HepG2 (cell line): ENCODE data around the gene TMEM95. TPM values are rescaled to one million over a fixed set of nuclear protein-coding genes. Genes with fewer than 3 reads are reported as not detected.

Experiments
- FOXK1 ChIP-seq: sonication (generic); formaldehyde crosslinking; IDR thresholded peaks from 2 replicates; pipeline ENCODE4 v1.4.0; 2020; ENCODE audit warnings: low read depth, missing genetic modification reagents, borderline replicate concordance
- GATAD2A ChIP-seq: IDR thresholded peaks from 2 replicates; pipeline ENCODE4 v1.6.1; 2016
- GRHL1 ChIP-seq: sonication (generic); formaldehyde crosslinking; conservative IDR thresholded peaks from 2 replicates; pipeline ENCODE4 v1.8.0; 2022; ENCODE audit warnings: missing genetic modification reagents
- HNF1B ChIP-seq: sonication (generic); formaldehyde crosslinking; IDR thresholded peaks from 2 replicates; pipeline ENCODE4 v1.5.1; 2020; ENCODE audit warnings: mild to moderate bottlenecking, moderate library complexity, missing genetic modification reagents
- KAT7 ChIP-seq: IDR thresholded peaks from 2 replicates; pipeline ENCODE4 v1.6.1; 2018; ENCODE audit warnings: borderline replicate concordance, missing compliant biosample characterization
- NAIF1 ChIP-seq: sonication (generic); formaldehyde crosslinking; IDR thresholded peaks from 2 replicates; pipeline ENCODE4 v1.5.0; 2020; ENCODE audit warnings: mild to moderate bottlenecking, missing genetic modification reagents, borderline replicate concordance
- NRL ChIP-seq: sonication (generic); formaldehyde crosslinking; IDR thresholded peaks from 2 replicates; pipeline ENCODE4 v1.5.0; 2020; ENCODE audit warnings: missing genetic modification reagents, mild to moderate bottlenecking, moderate library complexity, borderline replicate concordance
- PCBP1 ChIP-seq: fragments of 200-400 bp; formaldehyde crosslinking; IDR thresholded peaks from 2 replicates; pipeline ENCODE4 v1.6.1; 2017; ENCODE audit warnings: mild to moderate bottlenecking, low read depth, low read length, borderline replicate concordance
- RAD21 ChIP-seq: fragments of 450-650 bp; formaldehyde crosslinking; IDR thresholded peaks from 2 replicates; pipeline ENCODE4 v1.5.0; 2020; ENCODE audit warnings: mild to moderate bottlenecking
- RERE ChIP-seq: IDR thresholded peaks from 2 replicates; pipeline ENCODE4 v1.6.1; 2016; ENCODE audit warnings: low read depth, missing genetic modification reagents, missing compliant biosample characterization
- SAP130 ChIP-seq: IDR thresholded peaks from 2 replicates; pipeline ENCODE4 v1.6.1; 2016; ENCODE audit warnings: low read depth
- SETDB1 ChIP-seq: sonication (generic); formaldehyde crosslinking; IDR thresholded peaks from 2 replicates; pipeline ENCODE4 v1.5.1; 2020; ENCODE audit warnings: missing genetic modification reagents, mild to moderate bottlenecking, borderline replicate concordance
- TFAP4 ChIP-seq: sonication (generic); IDR thresholded peaks from 2 replicates; pipeline ENCODE4 v1.6.1; 2016; ENCODE audit warnings: low read depth, borderline replicate concordance
- ZBTB8A ChIP-seq: sonication (generic); formaldehyde crosslinking; IDR thresholded peaks from 2 replicates; pipeline ENCODE4 v1.4.0; 2020; ENCODE audit warnings: mild to moderate bottlenecking, low read depth, missing genetic modification reagents, borderline replicate concordance
- ZMYM4 ChIP-seq: sonication (generic); formaldehyde crosslinking; IDR thresholded peaks from 2 replicates; pipeline ENCODE4 v1.8.1; 2023; ENCODE audit warnings: mild to moderate bottlenecking, missing genetic modification reagents
- ZNF704 ChIP-seq: sonication (generic); formaldehyde crosslinking; IDR thresholded peaks from 2 replicates; pipeline ENCODE4 v1.8.1; 2023; ENCODE audit warnings: mild to moderate bottlenecking, inconsistent platforms, moderate library complexity, missing genetic modification reagents, borderline replicate concordance
- ZNF749 ChIP-seq: sonication (generic); formaldehyde crosslinking; IDR thresholded peaks from 2 replicates; pipeline ENCODE4 v1.8.0; 2022; ENCODE audit warnings: mild to moderate bottlenecking, missing genetic modification reagents, moderate library complexity, borderline replicate concordance
- ZNF879 ChIP-seq: sonication (generic); formaldehyde crosslinking; IDR thresholded peaks from 2 replicates; pipeline ENCODE4 v1.8.1; 2023; ENCODE audit warnings: missing genetic modification reagents
- polyA plus RNA-seq, 8 experiments: library from polyadenylated mRNA; depleted of rRNA in 3 of 8; stranded (reverse) in 7 of 8; unstranded in 1 of 8; fragments of >200 nt; fragmentation: Illumina TruSeq in 4 of 8; extraction: Trizol in 4 of 8; gene quantifications; 2 replicates each; pipeline versions ENCODE4 v1.2.1 to v1.2.3, GENCODE V29; 2011 to 2016; ENCODE audit warnings: low read depth in 4 of 8, missing spikeins in 1 of 8, mixed read lengths in 1 of 8; ENCODE audit not compliant: insufficient read depth in 1 of 8
- total RNA-seq, 5 experiments: library from RNA; depleted of rRNA; stranded (reverse); fragments of >200 nt; fragmentation: Illumina TruSeq; extraction: Trizol; gene quantifications; 2 replicates each; pipeline ENCODE4 v1.2.3, GENCODE V29; 2016; ENCODE audit warnings: low read depth in 1 of 5

The TMEM95 gene
- total and polyA plus RNA-seq, 2 of the 13 experiments (the other 11 are each of a cell fraction or from before 2014, with no cell fraction given): not detected

- no peak for TF ChIP-seq ZBTB8A (CRISPR knock-in tag)
- TF ChIP-seq PCBP1: no peak
- TF ChIP-seq ZNF704 (CRISPR knock-in tag): peak; percentile 38; the same call in 1 of the 2 replicates
- no peak; the same call in 1 of the 2 replicates for TF ChIP-seq RERE (CRISPR knock-in tag)
- TF ChIP-seq SAP130: peak; percentile 91
- TF ChIP-seq ZNF749 (CRISPR knock-in tag): no peak
- TF ChIP-seq KAT7: no peak
- peak; percentile 88 for TF ChIP-seq HNF1B (CRISPR knock-in tag)
- peak; percentile 55 for TF ChIP-seq GATAD2A (CRISPR knock-in tag)
- TF ChIP-seq FOXK1: peak; percentile 66
- TF ChIP-seq RAD21 (CRISPR knock-in tag): no peak
- TF ChIP-seq ZMYM4 (CRISPR knock-in tag): peak; percentile 36; the same call in 1 of the 2 replicates
- no peak for TF ChIP-seq GRHL1
- TF ChIP-seq NRL (CRISPR knock-in tag): peak; percentile 92; the same call in 1 of the 2 replicates
- no peak for TF ChIP-seq SETDB1 (CRISPR knock-in tag)
- peak; percentile 73; the same call in 1 of the 2 replicates for TF ChIP-seq ZNF879
- peak; percentile 54; the same call in 1 of the 2 replicates for TF ChIP-seq TFAP4
- no peak for TF ChIP-seq NAIF1 (CRISPR knock-in tag)
Measured at GRCh38 chr17:7329374-7329996, 25.5 kb upstream of the TMEM95 start (continued).
